NOMO-1 (cell line): Measurements from ENCODE around the gene CYP2F1.

ENCODE experiments used
- DNase-seq, 2 experiments: peaks; one replicate each; lab custom pipeline; 2025; ENCODE audit not compliant: unreplicated experiment in 2 of 2; lab: John Stamatoyannopoulos, UW

Gene CYP2F1

DNA sequence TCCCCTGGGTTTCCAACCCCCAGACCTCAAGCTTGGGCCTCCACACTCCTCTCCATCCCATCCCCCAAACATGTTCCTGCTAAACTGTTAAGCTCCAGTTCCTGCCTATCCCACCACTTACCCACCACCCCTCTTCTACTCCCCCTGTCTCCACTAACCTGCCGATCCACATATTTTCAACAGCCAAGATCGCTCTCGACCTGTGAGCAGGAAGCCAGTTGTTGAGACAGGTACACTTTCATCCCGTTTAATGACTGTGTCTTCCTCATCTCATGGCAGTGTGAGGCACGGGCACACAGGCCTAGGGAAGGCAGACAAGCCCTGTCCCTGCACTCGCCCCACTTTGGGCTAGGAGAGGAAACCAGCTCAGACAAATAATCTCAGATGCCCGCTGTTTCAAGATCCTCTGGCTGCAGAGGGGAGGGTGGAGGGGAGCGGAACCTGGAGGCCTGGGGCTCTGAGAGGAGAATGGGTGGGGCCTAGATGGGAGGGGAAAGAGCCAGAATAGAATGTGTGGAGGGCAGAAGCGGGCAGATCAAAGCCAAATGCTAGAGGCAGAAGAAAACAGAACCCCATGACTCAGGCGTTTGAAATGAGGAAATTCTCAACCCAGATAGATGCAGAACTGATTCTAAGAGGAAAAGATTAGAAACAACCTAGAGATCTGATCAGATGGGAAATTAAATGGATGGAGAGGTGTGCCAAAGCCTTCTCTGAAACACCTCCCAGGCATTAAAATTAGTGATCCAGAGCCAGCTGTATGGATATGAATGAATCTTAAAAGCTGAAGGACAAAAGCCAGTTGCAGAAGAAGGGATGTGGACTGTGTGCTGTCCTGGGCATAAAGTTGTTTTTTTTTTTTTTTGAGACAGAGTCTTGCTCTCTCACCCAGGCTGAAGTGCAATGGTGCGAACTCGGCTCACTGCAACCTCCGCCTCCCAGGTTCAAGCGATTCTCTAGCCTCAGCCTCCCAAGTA is 61.9 kb downstream of the CYP2F1 start:
- DNase-seq: peak; percentile 97
